T47D (cell line): ENCODE measurements around the gene GRK5.
A peak's percentile ranks its signal among the peaks of the same experiment; 100 is the strongest.

Source experiments
- DNase-seq, 2 experiments: peaks; one replicate each; pipeline versions ENCODE4 v3.0.0 to v3.0.0-alpha.2; 2011 to 2012; ENCODE audit warnings: low read depth in 1 of 2, low spot score in 1 of 2
- JUND ChIP-seq: IDR thresholded peaks from 2 replicates; pipeline ENCODE4 v1.6.1; 2012; ENCODE audit warnings: low read depth
- in situ Hi-C: cut with HindIII; loops from 2 replicates; pipeline ENCODE4 v1.10.0; 2016; ENCODE audit warnings: low sequenced_read_pairs, low pct_unique_long_range_greater_than_20kb

GRK5 gene

GRCh38 chr10:119323085-119324016 lies 116.0 kb downstream of the GRK5 start:
- in situ Hi-C loops, result no loop called here
- DNase-seq, result no peak
- TF ChIP-seq JUND, result no peak

- in situ Hi-C loops, result no loop called here
- TF ChIP-seq JUND, result no peak
- DNase-seq, result peak in 1 of 2 experiments; percentile 42
Measured at GRCh38 chr10:119325131-119325530, 117.8 kb downstream of the GRK5 start.

- DNase-seq, result no peak
- in situ Hi-C loops, result no loop called here
- TF ChIP-seq JUND, result no peak
Measured at GRCh38 chr10:119326167-119326566, 118.8 kb downstream of the GRK5 start.

DNA sequence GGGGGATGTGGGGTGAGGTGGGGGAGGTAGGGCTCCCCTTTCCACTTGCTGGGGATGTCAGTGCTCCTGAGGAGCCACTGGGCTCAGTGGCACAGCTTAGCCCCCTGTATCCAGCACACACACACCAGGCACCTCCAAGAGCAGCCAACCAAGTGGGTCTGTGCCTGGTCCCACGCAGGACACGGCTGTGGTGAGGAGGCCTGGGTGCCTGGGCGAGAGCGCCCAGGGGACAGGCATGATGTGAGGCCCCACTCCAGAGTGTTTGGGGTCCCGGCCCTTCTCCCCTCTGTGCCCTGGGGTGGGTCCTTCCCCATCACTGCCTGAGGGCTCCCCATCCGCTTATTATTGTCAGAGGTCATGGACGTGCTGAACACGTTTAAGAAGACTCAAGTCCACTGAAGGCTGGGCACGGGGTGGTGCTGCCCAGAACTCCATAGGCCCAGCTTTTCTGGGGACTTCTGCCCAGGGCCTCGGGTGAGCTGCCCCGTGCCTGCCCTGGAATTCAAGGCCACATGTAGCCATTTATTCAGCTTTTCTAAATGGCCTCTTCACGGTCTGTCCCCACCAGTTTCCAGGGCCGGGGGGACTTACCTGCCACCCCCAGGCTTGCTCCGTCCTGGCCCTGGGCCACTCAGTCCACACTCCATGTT lies 119.8 kb downstream of the GRK5 start:
- DNase-seq, result no peak
- TF ChIP-seq JUND, result no peak
- in situ Hi-C loops, result no loop called here

DNA sequence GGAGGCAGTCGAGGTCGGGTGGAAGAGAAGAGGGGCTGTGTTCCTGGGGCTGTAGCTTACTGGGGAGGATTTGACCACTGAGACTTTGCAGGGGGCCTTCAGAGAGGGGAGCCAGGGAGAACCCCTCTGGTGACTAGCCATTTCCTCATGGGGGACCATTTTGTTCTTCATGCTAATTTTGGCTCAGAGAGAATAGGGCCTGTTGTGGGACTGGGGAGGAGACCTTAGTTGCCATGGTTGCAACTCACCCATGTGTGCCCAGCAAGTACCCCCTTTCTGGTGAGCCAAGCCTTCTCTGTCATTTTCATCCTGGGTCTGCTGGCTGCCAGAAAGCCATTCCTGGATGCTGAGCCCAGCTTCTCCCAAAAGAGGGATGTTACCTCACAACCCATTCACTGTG lies 120.9 kb downstream of the GRK5 start:
- no peak for TF ChIP-seq JUND
- in situ Hi-C loops, result no loop called here
- DNase-seq, result no peak

DNA sequence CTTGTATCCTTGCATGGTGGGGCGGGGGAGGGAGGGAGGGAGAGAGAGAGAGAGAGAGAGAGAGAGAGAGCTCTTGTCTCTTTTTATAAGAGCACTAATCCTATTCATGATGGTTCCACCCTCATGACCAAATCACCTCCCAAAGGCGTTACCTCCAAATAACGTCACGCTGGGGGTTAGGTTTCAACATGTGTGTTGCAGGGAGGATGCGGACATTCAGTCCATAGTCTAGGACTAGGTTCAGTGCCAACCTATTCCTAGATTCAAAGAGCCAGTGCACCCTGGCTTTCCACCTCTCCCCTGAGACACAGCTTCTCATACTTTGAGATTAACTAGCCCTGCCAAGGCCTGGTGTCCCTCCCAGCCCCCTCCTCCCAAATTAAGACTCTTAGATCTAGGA lies 123.0 kb downstream of the GRK5 start:
- no peak for DNase-seq
- in situ Hi-C loops, result no loop called here
- TF ChIP-seq JUND, result no peak

GRCh38 chr10:119331061-119331460 lies 123.7 kb downstream of the GRK5 start:
- in situ Hi-C loops, result no loop called here
- TF ChIP-seq JUND, result no peak

DNA sequence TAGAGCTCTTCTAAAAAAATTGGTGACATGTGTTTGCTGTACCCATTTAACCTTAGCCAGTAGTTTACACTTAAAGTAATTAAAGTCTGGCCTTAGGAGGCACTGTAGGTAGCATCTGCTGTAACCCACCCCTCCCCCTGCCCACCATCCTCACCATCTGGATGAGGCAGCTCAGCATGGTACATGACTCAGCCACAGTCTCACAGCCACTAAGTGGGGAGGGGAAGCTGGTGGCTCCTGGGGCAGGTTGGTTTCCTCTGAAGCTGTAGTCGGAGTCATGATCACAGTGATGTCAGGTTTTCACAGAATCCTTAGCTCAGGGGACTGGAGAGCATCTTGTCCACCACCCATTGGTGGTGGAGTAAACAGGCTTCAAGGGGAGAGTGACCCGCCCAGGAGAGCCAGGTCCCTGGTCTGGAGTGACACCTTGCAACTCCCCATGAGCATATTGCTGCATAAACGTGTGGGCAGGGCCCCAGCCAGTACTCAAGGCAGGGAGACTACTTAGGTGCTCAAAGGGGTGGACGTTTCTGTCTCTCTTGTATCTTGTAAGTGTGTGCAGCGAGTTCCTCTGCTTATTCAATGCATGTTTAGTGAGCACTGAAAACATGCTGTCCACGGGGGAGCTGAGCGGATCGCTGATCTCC lies 125.9 kb downstream of the GRK5 start:
- no peak for TF ChIP-seq JUND
- in situ Hi-C loops, result no loop called here
- DNase-seq, result no peak

More at GRCh38 chr10:119331061-119331460, 123.7 kb downstream of the GRK5 start:
- no peak for DNase-seq

DNA sequence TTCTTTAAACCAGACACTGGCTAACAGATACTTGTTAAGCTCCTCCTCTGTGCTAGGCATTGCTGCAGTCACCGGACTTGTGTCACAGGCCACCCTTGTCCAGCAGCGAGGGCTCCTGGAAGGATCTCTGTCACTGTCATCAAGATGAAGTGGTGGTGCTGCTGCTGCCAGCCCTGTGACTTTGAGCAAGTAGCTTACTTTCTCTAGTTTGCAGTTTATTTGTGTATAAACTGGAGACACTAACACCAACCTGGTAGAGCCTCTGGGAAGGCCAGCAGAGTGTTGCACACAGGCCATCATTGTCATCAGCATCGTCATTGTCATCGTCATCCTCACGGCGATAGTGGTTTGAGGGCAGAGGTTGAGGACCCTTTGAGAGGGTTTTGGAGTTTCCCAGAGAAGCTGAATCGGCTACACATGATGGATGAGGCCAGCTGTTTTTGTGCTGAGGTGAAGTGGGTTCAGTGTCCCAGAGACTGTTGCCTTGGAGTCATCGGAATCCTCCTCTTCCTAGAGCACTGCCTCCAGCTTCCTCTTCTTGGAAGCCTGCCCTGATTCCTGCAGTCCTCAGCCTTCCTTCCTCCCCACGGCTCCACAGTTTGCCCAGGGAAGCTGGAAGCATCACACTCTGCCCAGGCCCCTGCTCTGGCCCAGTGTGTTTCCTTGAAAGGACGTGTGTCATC lies 128.4 kb downstream of the GRK5 start:
- in situ Hi-C loops, result no loop called here
- TF ChIP-seq JUND, result no peak
- no peak for DNase-seq

- in situ Hi-C loops, result no loop called here
- no peak for DNase-seq
- TF ChIP-seq JUND, result no peak
Measured at GRCh38 chr10:119336599-119336998, 129.2 kb downstream of the GRK5 start.

DNA sequence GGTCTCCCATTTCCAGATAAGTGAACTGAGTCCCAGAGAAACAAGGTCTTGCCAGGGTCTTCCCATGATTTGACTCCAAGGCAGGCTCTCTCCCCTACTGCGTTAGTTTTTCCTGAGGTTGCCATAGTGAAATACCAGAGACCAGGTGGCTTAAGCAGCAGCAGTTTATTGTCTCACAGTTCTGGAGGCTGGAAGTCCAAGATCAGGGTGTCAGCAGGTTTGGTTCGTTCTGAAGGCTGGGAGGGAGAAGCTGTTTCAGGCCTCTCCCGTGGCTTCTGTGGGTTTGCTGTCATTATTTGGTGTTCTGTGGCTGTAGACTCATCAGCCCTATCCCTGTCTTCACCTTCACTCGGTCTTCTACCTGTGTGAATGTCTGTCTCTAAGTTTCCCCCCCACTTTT lies 129.9 kb downstream of the GRK5 start:
- no peak for DNase-seq
- no peak for TF ChIP-seq JUND
- in situ Hi-C loops, result no loop called here

DNA sequence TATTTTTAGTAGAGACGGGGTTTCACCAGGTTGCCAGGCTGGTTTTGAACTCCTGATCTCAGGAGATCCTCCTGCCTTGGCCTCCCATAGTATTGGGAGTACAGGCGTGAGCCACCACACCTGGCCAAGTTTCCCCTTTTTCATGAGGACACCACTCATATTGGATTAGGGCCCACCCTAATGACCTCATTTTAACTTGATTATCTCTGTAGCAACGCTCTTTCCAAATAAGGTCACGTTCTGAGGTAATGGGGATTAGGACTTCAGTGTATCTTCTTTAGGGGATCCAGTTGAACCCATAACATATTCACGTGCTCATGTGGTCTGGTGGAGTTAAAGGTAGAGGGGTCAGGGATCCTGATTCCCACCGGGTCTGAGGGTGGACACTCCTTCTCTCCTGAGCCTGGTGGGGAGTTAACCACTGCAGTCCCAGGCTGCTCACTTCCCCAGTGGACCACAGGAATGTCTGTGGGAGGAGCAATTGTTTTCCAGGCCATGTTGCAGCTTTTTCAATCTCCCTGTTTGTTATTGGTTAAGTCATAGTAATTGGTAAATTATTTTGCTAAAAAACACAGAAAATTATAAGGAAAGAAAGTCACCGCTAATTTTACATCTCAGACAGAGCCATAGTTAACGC lies 130.5 kb downstream of the GRK5 start:
- in situ Hi-C loops, result no loop called here
- no peak for DNase-seq

More for the DNA sequence above, 130.5 kb downstream of the GRK5 start:
- no peak for TF ChIP-seq JUND
